Erythroblast (primary cell): ENCODE results near the gene FARP1.

Experiments used
- GATA1 ChIP-seq: IDR thresholded peaks from 2 replicates; pipeline ENCODE4 v1.6.1; 2011; ENCODE audit warnings: low read depth, mild to moderate bottlenecking, control low read depth, low read length, moderate library complexity
- POLR2A ChIP-seq: IDR thresholded peaks from 2 replicates; pipeline ENCODE4 v1.6.1; 2011; ENCODE audit warnings: mild to moderate bottlenecking, low read length

- TF ChIP-seq POLR2A = no peak
- no peak for TF ChIP-seq GATA1
These were observed 340.9 kb downstream of the FARP1 start for GRCh38 chr13:98483601-98484288.
